Activated CD4-positive, alpha-beta T cell treated with anti-CD3 and anti-CD28 coated beads for 1 hour (primary cell): ENCODE measurements around the gene ENPP4.
"Not testable (repeated sequence)": the region's sequence is repeated elsewhere in the genome, so short reads cannot be mapped to it uniquely, and the experiment has no call there.

Experiments used
- DNase-seq: peaks from one replicate; pipeline ENCODE4 v3.0.0-alpha.2; 2020

Gene ENPP4

DNA sequence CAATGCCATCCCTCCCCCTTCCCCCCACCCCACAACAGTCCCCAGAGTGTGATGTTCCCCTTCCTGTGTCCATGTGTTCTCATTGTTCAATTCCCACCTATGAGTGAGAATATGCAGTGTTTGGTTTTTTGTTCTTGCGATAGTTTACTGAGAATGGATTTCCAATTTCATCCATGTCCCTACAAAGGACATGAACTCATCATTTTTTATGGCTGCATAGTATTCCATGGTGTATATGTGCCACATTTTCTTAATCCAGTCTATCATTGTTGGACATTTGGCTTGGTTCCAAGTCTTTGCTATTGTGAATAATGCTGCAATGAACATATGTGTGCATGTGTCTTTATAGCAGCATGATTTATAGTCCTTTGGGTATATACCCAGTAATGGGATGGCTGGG, 1.5 kb downstream of the ENPP4 start:
- not testable (repeated sequence) for DNase-seq

DNA sequence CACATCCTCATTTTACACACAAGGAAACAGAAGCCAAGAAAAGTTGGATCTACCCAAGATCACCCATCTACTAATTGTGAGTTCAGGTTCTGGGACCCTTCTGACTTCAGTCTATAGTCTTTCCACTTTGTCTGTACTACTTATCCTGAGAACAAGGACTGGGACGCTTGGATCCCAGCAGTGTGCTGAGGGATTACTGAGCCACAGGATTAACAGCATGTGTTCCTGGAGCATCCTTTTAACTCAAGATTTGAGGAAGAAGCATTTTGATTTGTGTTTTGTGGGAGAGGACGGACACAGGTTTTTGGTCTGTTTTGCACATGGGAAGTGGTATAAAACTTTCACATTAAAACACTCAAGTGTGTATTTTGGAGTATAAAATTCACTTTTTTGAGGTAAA, 4.4 kb downstream of the ENPP4 start:
- DNase-seq: no peak

DNA sequence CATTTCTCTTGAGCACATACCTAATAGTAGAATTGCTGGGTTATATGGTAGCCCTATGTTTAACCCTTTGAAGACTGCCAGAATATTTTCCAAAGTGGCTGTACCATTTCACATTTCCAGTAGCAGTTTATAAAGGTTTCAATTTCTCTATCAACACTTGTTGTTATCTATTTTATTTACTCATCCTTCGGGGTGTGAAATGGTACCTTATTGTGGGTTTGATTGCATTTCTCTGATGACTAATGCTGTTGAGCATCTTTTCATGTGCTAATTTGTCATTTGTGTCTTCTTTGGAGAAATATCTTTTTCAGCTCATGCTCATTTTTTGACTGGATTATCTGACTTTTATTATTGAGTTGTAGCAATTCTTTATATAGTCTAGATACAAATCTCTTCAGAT, 5.4 kb downstream of the ENPP4 start:
- no peak for DNase-seq

DNA sequence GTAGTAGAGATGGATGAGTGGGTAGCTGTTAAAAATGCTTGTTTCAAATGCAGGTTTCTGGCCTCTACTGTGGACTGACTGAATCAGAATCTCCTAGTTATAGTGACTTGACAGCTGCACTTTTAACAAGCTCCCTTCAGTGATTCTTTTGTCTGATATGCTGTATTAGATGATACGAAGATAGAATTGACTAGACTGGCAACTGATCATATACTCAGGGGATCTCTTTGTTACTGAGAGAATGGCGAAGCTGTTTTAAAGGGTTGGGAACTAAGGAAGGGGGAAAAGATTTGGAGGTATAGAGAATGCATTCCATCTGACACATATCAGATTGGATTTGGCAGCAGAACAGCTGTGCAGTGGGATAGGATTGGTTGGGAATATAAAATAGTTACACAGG, 7.0 kb downstream of the ENPP4 start:
- DNase-seq: no peak

DNA sequence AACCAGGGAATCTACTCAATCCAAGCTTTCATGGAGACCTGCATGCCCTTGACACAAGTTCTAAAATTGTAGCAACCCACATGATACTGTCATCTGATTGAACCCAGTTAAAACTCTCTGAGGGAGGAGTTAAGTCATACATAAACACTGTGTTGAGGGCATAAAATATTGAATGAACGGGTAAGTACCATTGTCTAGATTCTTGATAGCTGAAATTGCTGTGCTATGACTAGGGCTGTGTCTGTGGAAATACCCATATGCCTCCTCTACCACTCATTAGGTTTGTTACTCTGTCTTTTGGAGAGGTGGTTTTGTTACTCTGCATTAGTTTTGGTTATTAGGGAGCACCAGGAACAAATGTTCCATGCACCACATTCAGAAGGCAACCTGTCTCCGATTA, 7.6 kb downstream of the ENPP4 start:
- DNase-seq: no peak

DNA sequence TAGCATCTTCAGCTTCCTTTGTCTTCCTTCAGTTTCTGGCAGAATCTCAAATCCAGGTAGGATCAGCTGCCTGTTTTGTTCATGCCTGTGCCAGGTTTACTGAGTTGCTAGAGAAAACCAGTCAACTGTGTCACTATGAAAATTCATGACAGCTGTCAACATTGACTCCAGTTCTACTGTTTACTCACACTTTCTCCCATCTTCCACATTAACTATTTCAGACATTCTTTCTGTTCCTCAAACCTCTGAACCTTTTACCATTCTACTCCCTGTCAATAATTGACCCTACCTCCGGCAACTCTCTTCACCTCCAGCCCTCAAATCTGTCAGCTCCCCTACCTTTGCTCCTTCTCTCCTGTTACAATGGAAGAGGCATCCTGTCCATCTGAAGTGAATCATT, 8.5 kb downstream of the ENPP4 start:
- DNase-seq: no peak

DNA sequence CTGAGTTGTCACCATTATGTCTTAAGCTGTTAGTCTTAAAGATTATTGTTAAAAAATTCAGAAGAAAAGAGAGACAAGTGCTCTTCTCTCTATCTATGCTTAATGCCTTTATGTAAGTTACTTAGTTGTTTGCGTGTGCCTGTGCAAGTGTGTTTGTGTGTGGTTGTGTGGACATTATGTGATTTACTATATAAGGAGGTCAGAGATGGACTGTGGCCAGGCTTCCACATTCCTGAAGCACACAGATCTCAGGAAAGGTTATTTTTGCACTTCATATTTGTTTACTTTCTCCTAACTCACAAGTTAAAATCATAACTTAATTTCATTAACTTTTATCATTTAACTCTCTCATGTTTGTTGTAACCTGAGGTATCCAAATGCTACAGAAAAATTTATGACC, 14.5 kb downstream of the ENPP4 start:
- no peak for DNase-seq

DNA sequence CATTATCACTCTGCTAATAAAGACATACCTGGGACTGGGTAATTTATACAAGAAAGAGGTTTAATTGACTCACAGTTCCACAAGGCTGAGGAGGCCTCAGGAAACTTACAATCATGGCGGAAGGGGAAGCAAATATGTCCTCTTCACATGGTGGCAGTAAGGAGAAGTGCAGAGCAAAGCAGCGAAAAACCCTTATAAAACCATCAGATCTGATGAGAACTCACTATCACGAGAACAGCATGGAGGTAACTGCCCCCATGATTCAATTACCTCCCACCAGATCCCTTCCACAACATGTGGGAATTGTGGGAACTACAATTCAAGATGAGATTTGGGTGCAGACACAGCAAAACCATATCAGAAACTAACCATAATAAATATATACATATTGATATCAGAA, 19.3 kb downstream of the ENPP4 start:
- not testable (repeated sequence) for DNase-seq

DNA sequence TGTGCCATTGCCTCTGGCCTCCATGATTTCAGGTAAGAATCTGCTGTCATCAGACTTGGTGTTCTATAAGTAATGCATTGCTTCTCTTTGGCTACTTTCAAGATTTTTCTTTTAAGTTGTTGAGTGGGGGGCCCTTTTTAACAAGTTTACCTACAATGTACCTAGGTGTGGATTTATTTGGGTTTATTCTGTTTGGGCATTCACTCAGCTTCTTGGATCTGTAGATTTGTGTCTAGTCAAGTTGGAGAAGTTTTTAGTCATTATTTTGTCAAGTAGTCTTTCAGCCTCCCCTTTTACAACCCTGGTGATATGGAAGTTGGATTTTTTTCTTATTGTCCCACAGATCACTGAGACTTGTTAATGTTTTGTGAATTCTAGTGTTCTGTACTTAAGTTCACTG, 26.9 kb downstream of the ENPP4 start:
- DNase-seq: no peak

DNA sequence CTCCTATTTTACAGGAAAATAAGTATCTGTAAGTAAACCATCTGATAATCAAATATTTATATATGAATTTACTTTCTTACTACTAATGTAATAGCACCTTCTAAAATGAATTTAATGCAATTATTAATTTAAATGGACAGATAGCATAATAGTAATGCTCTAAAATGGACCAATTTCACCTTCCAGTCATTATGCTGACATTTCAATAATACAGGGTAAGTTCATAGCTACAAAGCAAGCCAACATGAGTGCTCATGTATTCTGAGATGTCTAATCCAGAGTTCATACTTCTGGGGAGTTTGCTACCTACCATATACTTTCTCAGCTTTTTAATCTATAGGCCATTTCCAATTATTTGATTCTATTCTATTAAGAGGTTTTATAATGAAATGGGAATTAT, 29.4 kb downstream of the ENPP4 start:
- no peak for DNase-seq

DNA sequence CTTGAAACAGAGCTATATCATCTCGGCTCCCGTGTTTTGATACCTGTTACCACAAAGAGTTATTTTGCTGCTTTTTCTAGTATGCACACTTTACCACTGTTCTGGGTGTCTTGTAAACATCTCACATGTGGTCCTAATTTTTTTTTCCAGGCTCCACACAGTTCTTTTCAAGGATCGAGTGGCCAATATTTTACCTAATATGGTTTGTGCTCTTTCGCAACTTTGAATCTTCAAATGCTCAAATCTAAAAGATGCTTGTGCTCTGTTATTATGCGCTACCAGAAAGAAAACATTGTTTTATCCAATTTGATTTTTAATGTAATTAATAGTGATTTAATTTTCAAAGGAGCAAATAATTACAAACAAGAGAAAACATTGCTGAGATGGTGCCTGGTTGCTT, 30.3 kb downstream of the ENPP4 start:
- DNase-seq: no peak

DNA sequence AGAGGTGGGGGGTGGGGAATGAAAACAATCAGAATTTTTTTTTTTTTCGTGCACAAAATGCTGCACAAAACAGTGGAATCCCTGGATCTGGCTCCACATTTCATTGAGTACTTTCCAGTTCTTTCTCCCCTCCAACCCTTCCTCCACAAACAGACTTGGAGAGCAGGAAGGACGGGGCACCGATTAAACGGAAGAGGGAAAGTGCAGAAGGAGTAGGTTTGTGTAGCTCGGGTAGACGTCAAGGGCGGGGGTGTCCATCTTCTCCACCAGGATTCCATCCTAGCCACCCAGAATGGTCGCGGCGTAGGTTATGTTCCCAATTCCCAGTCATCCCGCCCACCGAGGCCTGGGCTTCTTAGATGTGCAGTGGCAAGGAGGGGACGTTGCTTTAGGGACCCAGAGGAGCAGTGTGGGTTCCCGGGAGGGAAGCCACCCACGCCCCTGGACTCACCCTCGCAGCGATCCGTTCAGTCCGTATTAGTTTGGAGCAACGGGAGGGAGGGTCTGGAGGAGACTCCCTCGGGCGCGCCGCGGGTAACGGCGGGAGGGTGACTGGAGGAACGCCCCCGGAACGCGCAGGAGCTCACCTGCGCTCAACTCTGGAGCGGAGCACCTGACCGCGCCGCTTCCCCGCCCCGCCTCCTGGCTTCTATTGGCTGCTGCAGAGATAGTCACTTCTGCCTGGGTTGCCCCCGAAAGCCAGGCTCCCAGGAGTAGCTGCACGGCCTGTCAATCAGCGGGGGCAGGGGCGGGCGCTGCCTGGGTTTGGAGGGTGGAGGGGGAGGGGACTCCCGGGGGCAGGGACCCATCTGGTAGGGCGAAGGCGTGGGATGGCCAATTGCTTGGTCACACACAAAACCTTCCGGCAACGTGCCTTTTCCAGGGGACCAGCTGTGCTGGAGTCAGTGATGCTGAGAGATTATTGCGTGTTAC, 40.8 kb downstream of the ENPP4 start, which contains the start of gene ENPP5:
ENPP5 (minus strand) TSS at position 624 of the 933 bp plus-strand sequence. CDS start 2,718 bp downstream, outside the sequence.
- DNase-seq: peak; percentile 32

DNA sequence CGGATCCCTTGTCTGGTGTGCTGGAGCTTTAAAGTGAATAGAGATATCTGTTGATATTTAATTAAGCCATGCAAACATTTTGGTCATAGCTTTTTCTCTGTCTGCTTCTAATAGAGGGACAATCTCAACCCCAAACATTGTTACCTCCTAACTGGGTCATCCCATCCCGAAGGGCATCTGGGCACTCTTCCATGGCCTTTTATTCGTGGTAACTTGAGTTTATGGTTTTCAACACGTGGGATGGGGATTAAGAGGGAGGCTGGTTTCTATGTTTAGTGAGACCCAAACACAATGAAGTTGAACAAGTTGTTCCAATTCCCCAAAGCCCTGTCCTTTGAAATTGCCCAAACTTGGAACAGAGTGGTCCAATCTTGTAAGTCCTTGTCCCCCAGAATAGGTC, 42.4 kb downstream of the ENPP4 start:
- DNase-seq: no peak

DNA sequence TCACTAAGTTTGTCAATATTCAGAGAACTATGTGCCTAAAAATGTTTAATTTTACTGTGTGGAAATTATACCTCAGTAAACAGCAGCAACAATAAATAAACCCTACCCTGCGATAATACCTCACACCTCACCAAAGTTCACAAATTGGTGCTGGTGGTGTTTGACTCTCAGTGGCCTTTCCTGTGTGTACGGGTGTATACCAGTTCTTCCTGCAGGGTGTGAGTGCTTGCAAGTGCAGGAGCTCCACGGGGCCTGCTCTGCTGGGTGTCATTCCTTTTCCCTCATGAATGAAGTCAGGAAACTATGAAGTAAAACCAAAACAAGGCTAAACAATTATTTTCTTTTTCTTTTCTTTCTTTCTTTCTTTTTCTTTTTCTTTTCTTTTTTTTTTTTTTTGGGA, 45.1 kb downstream of the ENPP4 start:
- DNase-seq: no peak

DNA sequence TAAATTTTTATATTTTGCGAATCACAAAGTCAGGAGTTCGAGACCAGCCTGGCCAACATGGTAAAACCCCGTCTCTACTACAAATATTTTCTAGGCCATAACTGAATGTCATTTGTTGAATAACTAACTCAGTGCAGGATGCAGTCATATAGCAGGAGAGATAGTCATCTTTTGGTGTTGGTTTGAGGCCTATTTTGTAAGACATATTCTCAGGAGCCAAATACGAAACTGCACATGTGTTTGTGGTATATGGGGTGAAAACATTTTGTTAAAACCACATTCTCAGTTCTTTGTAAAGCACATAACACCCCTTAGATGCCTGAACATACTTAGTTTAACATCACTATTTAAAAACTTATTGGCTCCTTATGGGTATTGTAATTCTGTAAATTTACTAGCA, 45.7 kb downstream of the ENPP4 start:
- DNase-seq: no peak

DNA sequence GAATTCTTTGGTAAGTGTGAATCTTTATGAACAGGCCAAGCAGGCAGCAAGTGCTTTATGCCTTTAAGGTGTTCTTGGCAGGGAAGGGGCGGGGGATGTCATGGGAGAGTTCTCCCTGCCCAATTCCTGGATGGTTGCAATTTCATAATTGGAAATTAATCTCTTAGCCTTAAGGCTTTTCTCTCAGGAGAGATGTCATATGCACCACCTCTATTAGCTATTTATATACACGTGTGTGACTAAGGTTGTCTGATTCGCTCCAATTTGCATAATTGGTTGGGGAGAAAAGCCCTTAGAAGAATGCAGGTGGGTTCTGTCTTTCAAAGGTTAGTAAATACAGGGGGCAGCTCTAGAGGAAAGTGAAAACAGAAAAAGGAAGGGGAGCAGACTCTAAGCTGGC, 46.2 kb downstream of the ENPP4 start:
- no peak for DNase-seq

DNA sequence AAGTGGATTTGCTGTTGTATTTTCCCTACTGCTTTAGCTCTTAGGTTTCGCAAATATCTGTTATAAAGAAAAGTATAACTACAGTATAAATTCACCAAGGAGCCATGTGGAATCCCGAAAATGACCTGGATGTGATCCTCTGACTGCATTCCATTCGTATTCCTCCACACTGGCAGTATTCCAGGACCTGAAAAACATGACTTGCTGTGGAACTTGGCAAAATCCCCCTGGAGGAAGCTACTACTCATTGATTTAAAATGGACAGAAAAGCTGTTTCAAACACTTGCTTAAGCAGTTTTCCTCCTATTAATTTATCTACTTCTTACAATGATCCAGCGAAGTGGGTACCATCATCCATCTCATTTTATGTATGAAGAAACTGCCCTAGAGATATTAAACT, 54.3 kb downstream of the ENPP4 start:
- no peak for DNase-seq

DNA sequence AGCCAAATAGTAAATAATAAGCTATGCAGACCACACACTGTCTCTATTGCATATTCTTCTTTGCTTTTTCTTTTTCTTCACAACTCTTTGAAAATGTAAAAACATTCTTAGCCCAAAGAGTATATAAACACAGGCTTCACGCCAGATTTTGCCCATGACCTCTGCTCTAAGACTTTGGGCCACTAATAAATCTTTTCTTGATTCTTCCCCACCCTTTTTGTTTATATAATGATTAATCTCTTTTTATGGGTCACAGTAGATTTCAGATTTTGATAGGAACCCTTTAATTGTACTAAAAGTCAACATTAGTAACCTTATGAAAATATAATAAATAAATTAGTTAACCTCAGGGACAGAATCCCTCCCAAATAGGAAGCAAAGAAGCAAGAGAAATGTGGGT, 56.8 kb downstream of the ENPP4 start:
- no peak for DNase-seq

DNA sequence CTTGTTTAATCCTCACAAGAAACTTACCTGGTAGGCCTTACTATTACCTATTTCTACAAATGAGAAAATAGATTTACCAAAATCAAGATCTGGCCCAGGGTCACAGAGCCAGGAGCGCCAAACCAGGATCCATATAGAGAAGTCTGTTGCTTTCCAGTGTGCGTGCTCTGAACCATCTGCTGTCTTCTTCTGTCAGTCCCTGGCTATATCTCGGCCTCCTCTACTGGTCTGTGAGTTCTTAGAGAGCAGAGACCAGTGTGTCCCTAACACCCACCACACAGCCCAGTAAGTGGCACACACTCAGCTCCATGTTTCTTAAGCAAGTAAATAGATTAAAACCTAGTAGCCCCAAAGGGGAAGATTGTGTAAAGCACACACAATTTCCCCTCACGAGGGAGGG, 59.9 kb downstream of the ENPP4 start:
- no peak for DNase-seq

DNA sequence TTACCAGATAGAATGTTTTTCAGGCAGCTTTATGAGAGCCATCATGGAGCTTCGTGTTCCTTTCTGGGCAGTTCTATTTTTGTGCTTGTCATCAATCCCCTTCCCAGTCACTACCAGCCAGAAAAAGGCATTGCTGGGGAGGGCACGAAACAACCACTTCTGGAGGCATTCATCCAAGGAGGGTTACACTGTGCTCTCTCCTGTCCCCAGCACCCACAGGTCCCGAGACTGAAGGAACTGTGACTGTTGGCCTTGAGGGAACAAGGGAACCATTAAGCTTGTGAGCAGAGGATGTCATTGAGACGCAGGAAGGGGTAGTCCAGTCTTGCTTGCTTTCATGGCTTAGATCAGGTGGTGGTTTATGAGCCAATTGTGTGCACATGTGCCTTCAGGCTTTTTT, 61.1 kb downstream of the ENPP4 start:
- no peak for DNase-seq

DNA sequence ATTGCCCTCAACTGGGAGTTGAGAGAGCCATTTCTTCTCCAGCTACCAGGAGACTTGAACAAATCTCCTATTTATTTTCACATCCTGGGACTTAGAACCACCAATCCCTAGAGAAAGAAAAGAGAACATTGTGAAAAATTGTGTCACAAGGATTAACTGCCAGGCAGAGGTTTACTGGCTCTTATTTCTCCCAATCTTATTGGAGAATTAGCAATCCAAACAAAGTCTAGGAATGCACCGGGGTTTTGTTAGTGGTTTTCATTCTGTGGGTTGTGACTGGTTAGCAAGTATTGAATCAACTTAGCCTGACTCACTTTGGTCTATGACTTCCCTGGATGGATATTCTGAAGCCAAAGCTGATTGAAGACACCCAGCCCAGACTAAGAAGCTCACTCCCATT, 62.2 kb downstream of the ENPP4 start:
- no peak for DNase-seq
